ENCODE results near the gene ATP1A2. TPM values are rescaled to one million over a fixed set of nuclear protein-coding genes. Genes with fewer than 3 reads are reported as not detected.

Gene ATP1A2
- total and polyA plus RNA-seq, 4 donors: 15.3 to 27.7 (median 25.9) TPM

GRCh38 chr1:160162931-160163330 lies 47.4 kb downstream of the ATP1A2 start:
- no peaks in the 10 kb centered on the region for H3K9me3 ChIP-seq (ENCODE audit: control insufficient read depth, low read length)
- WGBS, 2 donors: 85 to 90% methylated on average over 2 of the region's 2 CpGs
- ATAC-seq (ENCODE audit: low FRiP score) (no peak), DNase-seq (no peak)
- no peak overlapping the region for H3K27ac ChIP-seq (ENCODE audit: low read depth in 1 of 2, low read length in 2 of 2)
- intact Hi-C loops (cut with DNase I): no loop called here
- no peaks in the 10 kb centered on the region for H3K36me3 ChIP-seq (ENCODE audit: control insufficient read depth in 1 of 2, insufficient read depth in 2 of 2, low read length in 1 of 2)
- H3K4me3 ChIP-seq (ENCODE audit: low read length in 2 of 2): no peak overlapping the region
- no peaks in the 10 kb centered on the region for H3K27me3 ChIP-seq (ENCODE audit: control insufficient read depth in 1 of 2, insufficient read depth in 2 of 2, low read length in 1 of 2)
- peaks cover 3 to 5% of the 10 kb centered on the region in 2 donors for H3K4me1 ChIP-seq (ENCODE audit: control insufficient read depth in 1 of 2, insufficient read depth in 2 of 2, low read length in 2 of 2)

GRCh38 chr1:160163615-160164014 lies 48.1 kb downstream of the ATP1A2 start:
- Histone ChIP-seq H3K9me3 (ENCODE audit: control insufficient read depth, low read length) (no peaks in the 10 kb centered on the region), H3K4me3 (ENCODE audit: low read length in 2 of 2) (no peak overlapping the region), H3K4me1 (ENCODE audit: control insufficient read depth in 1 of 2, insufficient read depth in 2 of 2, low read length in 2 of 2) (peaks cover 0 to 5% of the 10 kb centered on the region in 2 donors), H3K27ac (ENCODE audit: low read depth in 1 of 2, low read length in 2 of 2) (no peak overlapping the region), H3K27me3 (ENCODE audit: control insufficient read depth in 1 of 2, insufficient read depth in 2 of 2, low read length in 1 of 2) (no peaks in the 10 kb centered on the region), H3K36me3 (ENCODE audit: control insufficient read depth in 1 of 2, insufficient read depth in 2 of 2, low read length in 1 of 2) (no peaks in the 10 kb centered on the region)
- intact Hi-C loops (cut with DNase I): no loop called here
- DNase-seq (no peak), ATAC-seq (ENCODE audit: low FRiP score) (no peak)
- WGBS, 2 donors: 98 to 100% methylated on average over 1 of the region's 1 CpG

GRCh38 chr1:160164121-160164520 lies 48.6 kb downstream of the ATP1A2 start:
- no peak for DNase-seq
- intact Hi-C loops (cut with DNase I): no loop called here
- 82 to 86% methylated on average over 10 of the region's 10 CpGs for WGBS, 2 donors

GRCh38 chr1:160166166-160166868 lies 50.8 kb downstream of the ATP1A2 start:
- H3K4me1 ChIP-seq (ENCODE audit: control insufficient read depth in 1 of 2, insufficient read depth in 2 of 2, low read length in 2 of 2): no peaks in the 10 kb centered on the region
- intact Hi-C loops (cut with DNase I): no loop called here
- H3K27me3 ChIP-seq (ENCODE audit: control insufficient read depth in 1 of 2, insufficient read depth in 2 of 2, low read length in 1 of 2): no peaks in the 10 kb centered on the region
- no peak overlapping the region for H3K4me3 ChIP-seq (ENCODE audit: low read length in 2 of 2)
- no peak for DNase-seq
- H3K27ac ChIP-seq (ENCODE audit: low read depth in 1 of 2, low read length in 2 of 2): no peak overlapping the region
- H3K9me3 ChIP-seq (ENCODE audit: control insufficient read depth, low read length): no peaks in the 10 kb centered on the region
- 83 to 89% methylated on average over 12 of the region's 12 CpGs for WGBS, 2 donors
- no peaks in the 10 kb centered on the region for H3K36me3 ChIP-seq (ENCODE audit: control insufficient read depth in 1 of 2, insufficient read depth in 2 of 2, low read length in 1 of 2)
- ATAC-seq (ENCODE audit: low FRiP score): no peak

More at GRCh38 chr1:160164121-160164520, 48.6 kb downstream of the ATP1A2 start:
- no peak for ATAC-seq (ENCODE audit: low FRiP score)
- Histone ChIP-seq H3K4me1 (ENCODE audit: control insufficient read depth in 1 of 2, insufficient read depth in 2 of 2, low read length in 2 of 2) (peaks cover 0 to 4% of the 10 kb centered on the region in 2 donors), H3K27ac (ENCODE audit: low read depth in 1 of 2, low read length in 2 of 2) (no peak overlapping the region), H3K9me3 (ENCODE audit: control insufficient read depth, low read length) (no peaks in the 10 kb centered on the region), H3K36me3 (ENCODE audit: control insufficient read depth in 1 of 2, insufficient read depth in 2 of 2, low read length in 1 of 2) (no peaks in the 10 kb centered on the region), H3K27me3 (ENCODE audit: control insufficient read depth in 1 of 2, insufficient read depth in 2 of 2, low read length in 1 of 2) (no peaks in the 10 kb centered on the region), H3K4me3 (ENCODE audit: low read length in 2 of 2) (no peak overlapping the region)

DNA sequence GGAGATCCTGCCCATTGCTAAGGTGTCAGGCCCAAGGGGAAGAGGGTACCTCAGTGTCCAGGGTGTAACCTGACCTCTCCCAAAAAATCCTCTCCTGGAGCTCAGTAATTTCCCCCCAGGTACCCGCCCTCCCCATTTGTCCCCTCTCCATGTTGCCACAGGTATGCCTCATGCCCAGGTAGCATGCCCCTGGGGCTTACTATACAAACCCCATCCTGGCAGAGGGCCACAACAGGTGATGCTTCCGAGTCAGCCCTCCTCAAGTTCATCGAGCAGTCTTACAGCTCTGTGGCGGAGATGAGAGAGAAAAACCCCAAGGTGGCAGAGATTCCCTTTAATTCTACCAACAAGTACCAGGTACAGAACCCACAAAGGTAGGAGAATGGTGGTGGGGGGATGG lies 51.5 kb downstream of the ATP1A2 start:
- Histone ChIP-seq H3K27me3 (ENCODE audit: control insufficient read depth in 1 of 2, insufficient read depth in 2 of 2, low read length in 1 of 2) (no peaks in the 10 kb centered on the region), H3K27ac (ENCODE audit: low read depth in 1 of 2, low read length in 2 of 2) (no peak overlapping the region), H3K4me1 (ENCODE audit: control insufficient read depth in 1 of 2, insufficient read depth in 2 of 2, low read length in 2 of 2) (no peaks in the 10 kb centered on the region), H3K9me3 (ENCODE audit: control insufficient read depth, low read length) (no peaks in the 10 kb centered on the region), H3K36me3 (ENCODE audit: control insufficient read depth in 1 of 2, insufficient read depth in 2 of 2, low read length in 1 of 2) (no peaks in the 10 kb centered on the region), H3K4me3 (ENCODE audit: low read length in 2 of 2) (no peak overlapping the region)
- DNase-seq (no peak), ATAC-seq (ENCODE audit: low FRiP score) (no peak)
- WGBS, 2 donors: 88 to 89% methylated on average over 4 of the region's 4 CpGs
- intact Hi-C loops (cut with DNase I): no loop called here

DNA sequence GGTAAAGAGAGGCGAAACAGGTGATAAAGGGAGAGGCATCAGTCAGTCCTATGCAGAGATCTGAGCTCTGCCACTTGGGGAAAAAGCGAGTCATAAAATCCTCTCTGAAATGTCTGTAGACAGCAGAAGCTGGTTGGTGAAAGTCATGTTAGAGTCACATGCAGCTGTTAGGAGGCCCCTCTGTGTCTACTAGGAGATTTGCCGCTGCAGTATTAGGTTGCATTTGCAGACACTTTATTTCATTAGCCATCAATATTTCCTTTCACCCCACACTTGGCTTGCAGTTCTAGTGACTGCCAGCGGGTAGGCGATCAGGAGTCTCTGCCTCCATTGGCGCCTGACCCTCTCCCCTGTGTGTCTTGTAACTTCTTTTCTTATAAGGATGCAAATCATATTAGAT lies 52.0 kb downstream of the ATP1A2 start:
- no peaks in the 10 kb centered on the region for H3K36me3 ChIP-seq (ENCODE audit: control insufficient read depth in 1 of 2, insufficient read depth in 2 of 2, low read length in 1 of 2)
- intact Hi-C loops (cut with DNase I): no loop called here
- WGBS, 2 donors: 93 to 94% methylated on average over 6 of the region's 6 CpGs
- H3K27ac ChIP-seq (ENCODE audit: low read depth in 1 of 2, low read length in 2 of 2): no peak overlapping the region
- no peak for DNase-seq
- no peaks in the 10 kb centered on the region for H3K27me3 ChIP-seq (ENCODE audit: control insufficient read depth in 1 of 2, insufficient read depth in 2 of 2, low read length in 1 of 2)
- H3K4me1 ChIP-seq (ENCODE audit: control insufficient read depth in 1 of 2, insufficient read depth in 2 of 2, low read length in 2 of 2): no peaks in the 10 kb centered on the region
- H3K9me3 ChIP-seq (ENCODE audit: control insufficient read depth, low read length): no peaks in the 10 kb centered on the region
- ATAC-seq (ENCODE audit: low FRiP score): no peak
- no peak overlapping the region for H3K4me3 ChIP-seq (ENCODE audit: low read length in 2 of 2)

GRCh38 chr1:160168016-160168415 lies 52.5 kb downstream of the ATP1A2 start:
- 74 to 82% methylated on average over 5 of the region's 5 CpGs for WGBS, 2 donors
- Histone ChIP-seq H3K9me3 (ENCODE audit: control insufficient read depth, low read length) (no peaks in the 10 kb centered on the region), H3K4me1 (ENCODE audit: control insufficient read depth in 1 of 2, insufficient read depth in 2 of 2, low read length in 2 of 2) (no peaks in the 10 kb centered on the region), H3K27ac (ENCODE audit: low read depth in 1 of 2, low read length in 2 of 2) (no peak overlapping the region), H3K27me3 (ENCODE audit: control insufficient read depth in 1 of 2, insufficient read depth in 2 of 2, low read length in 1 of 2) (no peaks in the 10 kb centered on the region), H3K36me3 (ENCODE audit: control insufficient read depth in 1 of 2, insufficient read depth in 2 of 2, low read length in 1 of 2) (no peaks in the 10 kb centered on the region), H3K4me3 (ENCODE audit: low read length in 2 of 2) (no peak overlapping the region)
- ATAC-seq (ENCODE audit: low FRiP score) (no peak), DNase-seq (no peak)
- intact Hi-C loops (cut with DNase I): no loop called here

DNA sequence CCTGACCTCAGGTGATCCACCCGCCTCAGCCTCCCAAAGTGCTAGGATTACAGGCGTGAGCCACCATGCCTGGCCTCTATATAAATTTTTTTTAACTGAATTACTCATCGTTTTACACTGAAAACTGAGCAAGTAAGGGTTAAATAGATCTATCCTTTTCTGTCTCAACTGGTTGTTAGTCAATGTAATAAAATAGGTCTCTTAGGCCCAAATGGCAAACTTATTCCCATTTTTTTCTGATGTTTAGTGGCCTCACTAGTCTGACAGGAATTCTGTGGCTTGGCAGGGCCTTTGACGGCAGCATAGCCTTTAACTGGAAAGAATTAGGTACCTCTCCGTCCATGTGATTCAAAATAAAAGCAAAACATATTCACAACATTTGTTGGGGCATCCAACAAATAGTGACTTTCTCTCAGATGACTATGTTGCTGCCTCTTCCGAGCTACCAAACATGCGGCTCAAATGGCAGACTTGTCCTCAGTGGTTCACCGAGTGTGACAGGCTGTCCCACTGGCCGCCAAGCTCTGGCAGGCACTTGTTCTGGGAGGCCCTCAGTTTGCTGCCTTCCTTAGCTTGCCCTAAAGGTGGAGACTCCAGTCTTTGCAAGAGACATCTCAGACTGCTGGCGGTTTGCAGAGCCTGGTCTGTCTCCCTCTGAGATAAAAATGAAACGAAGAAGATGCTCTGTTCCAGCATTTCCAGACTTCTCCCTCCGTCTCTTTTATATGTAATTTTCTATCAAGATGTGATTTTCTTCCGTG lies 53.2 kb downstream of the ATP1A2 start:
- Histone ChIP-seq H3K4me3 (ENCODE audit: low read length in 2 of 2) (no peak overlapping the region), H3K27ac (ENCODE audit: low read depth in 1 of 2, low read length in 2 of 2) (no peak overlapping the region), H3K36me3 (ENCODE audit: control insufficient read depth in 1 of 2, insufficient read depth in 2 of 2, low read length in 1 of 2) (no peaks in the 10 kb centered on the region), H3K9me3 (ENCODE audit: control insufficient read depth, low read length) (no peaks in the 10 kb centered on the region), H3K4me1 (ENCODE audit: control insufficient read depth in 1 of 2, insufficient read depth in 2 of 2, low read length in 2 of 2) (no peaks in the 10 kb centered on the region), H3K27me3 (ENCODE audit: control insufficient read depth in 1 of 2, insufficient read depth in 2 of 2, low read length in 1 of 2) (no peaks in the 10 kb centered on the region)
- WGBS, 2 donors: 88 to 92% methylated on average over 13 of the region's 13 CpGs
- intact Hi-C loops (cut with DNase I): no loop called here
- DNase-seq (no peak), ATAC-seq (ENCODE audit: low FRiP score) (no peak)

All from aorta (tissue), 5 donors.